GM23338 (cell line): ENCODE results near the gene RLF. TPM values are rescaled to one million over a fixed set of nuclear protein-coding genes. Genes with fewer than 3 reads are reported as not detected.

ENCODE experiments used
- ATAC-seq: fragments of 200-7000 bp; cut with Tn5 transposase; 3 replicates; pipeline ENCODE4 v1.9.1; 2020
- DNase-seq: peaks from one replicate; pipeline ENCODE4 v3.0.0-alpha.2; 2015; ENCODE audit warnings: low spot score
- H2AFZ ChIP-seq: fragments of 200-600 bp; sonication (generic); 2 replicates; pipeline ENCODE4 v1.8.0; 2016; ENCODE audit warnings: antibody characterized with exemption, mild to moderate bottlenecking, moderate library complexity
- H3F3A ChIP-seq: fragments of 200-600 bp; sonication (generic); replicated peaks from 2 replicates; pipeline ENCODE4 v1.8.0; 2017; ENCODE audit warnings: antibody characterized with exemption, mixed run types, low read depth
- H3K27ac ChIP-seq: fragments of 200-600 bp; sonication (generic); 2 replicates; pipeline ENCODE4 v1.6.1; 2016; ENCODE audit warnings: low read depth
- H3K27me3 ChIP-seq: fragments of 200-600 bp; sonication (generic); 2 replicates; pipeline ENCODE4 v1.8.0; 2016; ENCODE audit warnings: mild to moderate bottlenecking, mixed run types, moderate library complexity; ENCODE audit not compliant: insufficient read depth
- H3K36me3 ChIP-seq: fragments of 200-600 bp; sonication (generic); 2 replicates; pipeline ENCODE4 v1.8.0; 2016; ENCODE audit warnings: mild to moderate bottlenecking; ENCODE audit not compliant: insufficient read depth
- H3K4me1 ChIP-seq: fragments of 200-600 bp; sonication (generic); 2 replicates; pipeline ENCODE4 v1.8.0; 2016; ENCODE audit warnings: mild to moderate bottlenecking, moderate library complexity; ENCODE audit not compliant: insufficient read depth
- H3K4me2 ChIP-seq: fragments of 200-600 bp; sonication (generic); 2 replicates; pipeline ENCODE4 v1.7.1; 2017; ENCODE audit warnings: mixed run types
- H3K4me3 ChIP-seq: fragments of 200-600 bp; sonication (generic); 2 replicates; pipeline ENCODE4 v1.6.1; 2016; ENCODE audit warnings: mixed run types
- H3K79me2 ChIP-seq: fragments of 200-600 bp; sonication (generic); replicated peaks from 2 replicates; pipeline ENCODE4 v1.8.0; 2017; ENCODE audit warnings: mild to moderate bottlenecking; ENCODE audit not compliant: insufficient read depth
- H3K9me2 ChIP-seq: fragments of 200-600 bp; sonication (generic); 2 replicates; pipeline ENCODE4 v1.8.0; 2017; ENCODE audit not compliant: insufficient read depth
- H4K20me1 ChIP-seq: fragments of 200-600 bp; sonication (generic); replicated peaks from 2 replicates; pipeline ENCODE4 v1.8.0; 2017; ENCODE audit warnings: mild to moderate bottlenecking; ENCODE audit not compliant: insufficient read depth
- H3K27ac Mint-ChIP-seq: 2 replicates; pipeline ENCODE4 v1.8.0; 2020; ENCODE audit warnings: inconsistent platforms, mild to moderate bottlenecking, moderate library complexity, mixed read lengths
- H3K27me3 Mint-ChIP-seq: 3 replicates; pipeline ENCODE4 v1.8.0; 2022; ENCODE audit warnings: low read depth, mild to moderate bottlenecking, moderate library complexity, mixed read lengths, inconsistent platforms; ENCODE audit not compliant: insufficient read depth, poor library complexity
- H3K36me3 Mint-ChIP-seq: 3 replicates; pipeline ENCODE4 v1.8.0; 2021; ENCODE audit warnings: low read depth, mild to moderate bottlenecking, inconsistent platforms, moderate library complexity, mixed read lengths
- H3K4me1 Mint-ChIP-seq: 3 replicates; pipeline ENCODE4 v1.8.0; 2020; ENCODE audit warnings: mild to moderate bottlenecking, inconsistent platforms, mixed read lengths
- H3K4me3 Mint-ChIP-seq: 3 replicates; pipeline ENCODE4 v1.8.0; 2021; ENCODE audit warnings: moderate library complexity, mild to moderate bottlenecking, inconsistent platforms, mixed read lengths
- H3K9me3 Mint-ChIP-seq: 3 replicates; pipeline ENCODE4 v1.8.0; 2020; ENCODE audit warnings: moderate library complexity, mild to moderate bottlenecking, inconsistent platforms, mixed read lengths
- CREB1 ChIP-seq: fragments of 250-450 bp; sonication (Bioruptor Pico); IDR thresholded peaks from 2 replicates; pipeline ENCODE4 v1.5.0; 2020; ENCODE audit warnings: low read depth, mild to moderate bottlenecking, moderate library complexity
- ETS1 ChIP-seq: IDR thresholded peaks from 2 replicates; pipeline ENCODE4 v1.6.1; 2016; ENCODE audit warnings: antibody characterized with exemption
- EZH2 ChIP-seq: fragments of 200-600 bp; sonication (generic); IDR thresholded peaks from one replicate; pipeline ENCODE4 v1.8.0; 2017; ENCODE audit warnings: antibody characterized with exemption, mild to moderate bottlenecking, low read depth; ENCODE audit not compliant: unreplicated experiment
- NANOG ChIP-seq: IDR thresholded peaks from 2 replicates; pipeline ENCODE4 v1.6.1; 2016; ENCODE audit warnings: antibody characterized with exemption, borderline replicate concordance
- POLR2AphosphoS5 ChIP-seq: IDR thresholded peaks from 2 replicates; pipeline ENCODE4 v1.6.1; 2016; ENCODE audit warnings: antibody characterized with exemption, low read depth
- STAT1 ChIP-seq: IDR thresholded peaks from one replicate; pipeline ENCODE4 v1.6.1; 2016; ENCODE audit warnings: antibody characterized with exemption; ENCODE audit not compliant: unreplicated experiment
- ZNF114 ChIP-seq: fragments of 250-450 bp; sonication (Bioruptor Pico); IDR thresholded peaks from 2 replicates; pipeline ENCODE4 v1.5.0; 2020; ENCODE audit warnings: mild to moderate bottlenecking, moderate library complexity
- ZNF331 ChIP-seq: fragments of 250-450 bp; sonication (Bioruptor Pico); IDR thresholded peaks from 2 replicates; pipeline ENCODE4 v1.5.0; 2020; ENCODE audit warnings: low read depth, mild to moderate bottlenecking, moderate library complexity
- polyA plus RNA-seq: library from polyadenylated mRNA; unstranded; fragments of >200 nt; fragmentation: Nextera tagmentation; extraction: Ambion mirVana; gene quantifications from 2 replicates; pipeline ENCODE4 v1.2.1, GENCODE V29; 2016
- total RNA-seq: library from RNA; depleted of rRNA; stranded (reverse); fragments of >200 nt; shearing (Covaris generic); gene quantifications from 2 replicates; pipeline ENCODE4 v1.2.3, GENCODE V29; 2014
- TF ChIP-seq, protein P1 (sequence below): IDR thresholded peaks from one replicate; pipeline ENCODE4 v1.6.1; 2018; ENCODE audit warnings: antibody characterized with exemption; ENCODE audit not compliant: unreplicated experiment
- TF ChIP-seq, protein P2 (sequence below), 2 experiments: fragments of 200-600 bp in 1 of 2; sonication (generic) in 1 of 2; conservative IDR thresholded peaks; 2 replicates each; pipeline versions ENCODE4 v1.5.1 to v1.6.1; 2016 to 2017; ENCODE audit warnings: antibody characterized with exemption in 2 of 2, low read depth in 2 of 2, mild to moderate bottlenecking in 2 of 2, moderate library complexity in 1 of 2

The RLF gene
- total and polyA plus RNA-seq, 2 experiments from 2014 or later, result 6.6 to 21.1 TPM

DNA sequence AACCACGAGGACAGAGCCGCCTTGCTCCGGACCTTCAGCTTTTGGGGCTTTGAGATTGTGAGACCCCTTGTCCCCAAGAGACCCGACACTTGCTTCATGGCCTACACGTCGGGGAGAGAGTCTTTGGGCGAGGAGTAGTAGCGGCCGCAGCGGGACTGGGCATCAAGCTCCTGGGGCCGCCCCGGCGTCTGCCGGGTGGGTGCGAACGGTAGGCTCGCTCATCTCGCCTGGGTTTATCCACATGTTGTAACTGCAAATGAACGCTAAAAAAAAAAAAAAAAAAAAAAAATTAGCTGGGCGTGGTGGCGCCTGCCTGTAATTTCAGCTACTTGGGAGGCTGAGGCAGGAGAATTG, 27.9 kb upstream of the RLF start (continued):
- TF ChIP-seq, protein P1, sequence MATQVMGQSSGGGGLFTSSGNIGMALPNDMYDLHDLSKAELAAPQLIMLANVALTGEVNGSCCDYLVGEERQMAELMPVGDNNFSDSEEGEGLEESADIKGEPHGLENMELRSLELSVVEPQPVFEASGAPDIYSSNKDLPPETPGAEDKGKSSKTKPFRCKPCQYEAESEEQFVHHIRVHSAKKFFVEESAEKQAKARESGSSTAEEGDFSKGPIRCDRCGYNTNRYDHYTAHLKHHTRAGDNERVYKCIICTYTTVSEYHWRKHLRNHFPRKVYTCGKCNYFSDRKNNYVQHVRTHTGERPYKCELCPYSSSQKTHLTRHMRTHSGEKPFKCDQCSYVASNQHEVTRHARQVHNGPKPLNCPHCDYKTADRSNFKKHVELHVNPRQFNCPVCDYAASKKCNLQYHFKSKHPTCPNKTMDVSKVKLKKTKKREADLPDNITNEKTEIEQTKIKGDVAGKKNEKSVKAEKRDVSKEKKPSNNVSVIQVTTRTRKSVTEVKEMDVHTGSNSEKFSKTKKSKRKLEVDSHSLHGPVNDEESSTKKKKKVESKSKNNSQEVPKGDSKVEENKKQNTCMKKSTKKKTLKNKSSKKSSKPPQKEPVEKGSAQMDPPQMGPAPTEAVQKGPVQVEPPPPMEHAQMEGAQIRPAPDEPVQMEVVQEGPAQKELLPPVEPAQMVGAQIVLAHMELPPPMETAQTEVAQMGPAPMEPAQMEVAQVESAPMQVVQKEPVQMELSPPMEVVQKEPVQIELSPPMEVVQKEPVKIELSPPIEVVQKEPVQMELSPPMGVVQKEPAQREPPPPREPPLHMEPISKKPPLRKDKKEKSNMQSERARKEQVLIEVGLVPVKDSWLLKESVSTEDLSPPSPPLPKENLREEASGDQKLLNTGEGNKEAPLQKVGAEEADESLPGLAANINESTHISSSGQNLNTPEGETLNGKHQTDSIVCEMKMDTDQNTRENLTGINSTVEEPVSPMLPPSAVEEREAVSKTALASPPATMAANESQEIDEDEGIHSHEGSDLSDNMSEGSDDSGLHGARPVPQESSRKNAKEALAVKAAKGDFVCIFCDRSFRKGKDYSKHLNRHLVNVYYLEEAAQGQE, result no peak
- no peak for TF ChIP-seq ZNF331
- TF ChIP-seq EZH2, result no peak
- TF ChIP-seq ETS1, result no peak

GRCh38 chr1:40133839-40134238, 27.3 kb upstream of the RLF start:
- ATAC-seq (no peak), DNase-seq (no peak)
- no peak overlapping the region for H3K4me3 Mint-ChIP-seq
- Histone ChIP-seq H4K20me1 (no peaks in the 10 kb centered on the region), H3K27ac (no peak overlapping the region), H3K36me3 (no peaks in the 10 kb centered on the region), H3K79me2 (no peaks in the 10 kb centered on the region), H2AFZ (no peak overlapping the region), H3F3A (no peaks in the 10 kb centered on the region), H3K27me3 (no peaks in the 10 kb centered on the region), H3K4me2 (no peak overlapping the region), H3K4me3 (no peak overlapping the region), H3K4me1 (no peaks in the 10 kb centered on the region), H3K9me2 (no peaks in the 10 kb centered on the region)
- no peaks in the 10 kb centered on the region for H3K4me1 Mint-ChIP-seq
- no peaks in the 10 kb centered on the region; the same call in 2 of the 3 replicates for H3K9me3 Mint-ChIP-seq
- H3K27ac Mint-ChIP-seq, result no peak overlapping the region
- peaks cover 2% of the 10 kb centered on the region for H3K27me3 Mint-ChIP-seq
- no peaks in the 10 kb centered on the region for H3K36me3 Mint-ChIP-seq
- TF ChIP-seq, protein P2, sequence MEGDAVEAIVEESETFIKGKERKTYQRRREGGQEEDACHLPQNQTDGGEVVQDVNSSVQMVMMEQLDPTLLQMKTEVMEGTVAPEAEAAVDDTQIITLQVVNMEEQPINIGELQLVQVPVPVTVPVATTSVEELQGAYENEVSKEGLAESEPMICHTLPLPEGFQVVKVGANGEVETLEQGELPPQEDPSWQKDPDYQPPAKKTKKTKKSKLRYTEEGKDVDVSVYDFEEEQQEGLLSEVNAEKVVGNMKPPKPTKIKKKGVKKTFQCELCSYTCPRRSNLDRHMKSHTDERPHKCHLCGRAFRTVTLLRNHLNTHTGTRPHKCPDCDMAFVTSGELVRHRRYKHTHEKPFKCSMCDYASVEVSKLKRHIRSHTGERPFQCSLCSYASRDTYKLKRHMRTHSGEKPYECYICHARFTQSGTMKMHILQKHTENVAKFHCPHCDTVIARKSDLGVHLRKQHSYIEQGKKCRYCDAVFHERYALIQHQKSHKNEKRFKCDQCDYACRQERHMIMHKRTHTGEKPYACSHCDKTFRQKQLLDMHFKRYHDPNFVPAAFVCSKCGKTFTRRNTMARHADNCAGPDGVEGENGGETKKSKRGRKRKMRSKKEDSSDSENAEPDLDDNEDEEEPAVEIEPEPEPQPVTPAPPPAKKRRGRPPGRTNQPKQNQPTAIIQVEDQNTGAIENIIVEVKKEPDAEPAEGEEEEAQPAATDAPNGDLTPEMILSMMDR (conservative IDR thresholded peaks at IDR 0.05; ENCODE audit: low read depth in 2 of 2), result no peak
- TF ChIP-seq NANOG (no peak), ETS1 (no peak), ZNF331 (no peak), EZH2 (no peak), CREB1 (CRISPR knock-in tag) (no peak), POLR2AphosphoS5 (no peak), STAT1 (no peak), ZNF114 (no peak)
- TF ChIP-seq, protein P1, result no peak
